NT2/D1 (cell line): Measurements from ENCODE around the gene NPAS3.

Experiments used
- SUZ12 ChIP-seq: IDR thresholded peaks from 2 replicates; pipeline ENCODE4 v1.6.1; 2011; ENCODE audit not compliant: insufficient read length, insufficient read depth; ENCODE audit errors: extremely low read depth
- YY1 ChIP-seq: IDR thresholded peaks from 2 replicates; pipeline ENCODE4 v1.6.1; 2011; ENCODE audit not compliant: insufficient read length, insufficient read depth
- ZNF274 ChIP-seq: IDR thresholded peaks from 2 replicates; pipeline ENCODE4 v1.6.1; 2011; ENCODE audit warnings: mild to moderate bottlenecking, low read depth, low read length

- TF ChIP-seq YY1 = no peak
- no peak for TF ChIP-seq SUZ12
- TF ChIP-seq ZNF274 = no peak
Measured at GRCh38 chr14:33386781-33387180, 448.1 kb downstream of the NPAS3 start.
